CD1c-positive myeloid dendritic cell (primary cell): ENCODE measurements around the gene YBEY.

Experiments used
- DNase-seq: peaks from one replicate; pipeline ENCODE4 v3.0.0-alpha.2; 2016; ENCODE audit errors: extremely low spot score

The YBEY gene

DNA sequence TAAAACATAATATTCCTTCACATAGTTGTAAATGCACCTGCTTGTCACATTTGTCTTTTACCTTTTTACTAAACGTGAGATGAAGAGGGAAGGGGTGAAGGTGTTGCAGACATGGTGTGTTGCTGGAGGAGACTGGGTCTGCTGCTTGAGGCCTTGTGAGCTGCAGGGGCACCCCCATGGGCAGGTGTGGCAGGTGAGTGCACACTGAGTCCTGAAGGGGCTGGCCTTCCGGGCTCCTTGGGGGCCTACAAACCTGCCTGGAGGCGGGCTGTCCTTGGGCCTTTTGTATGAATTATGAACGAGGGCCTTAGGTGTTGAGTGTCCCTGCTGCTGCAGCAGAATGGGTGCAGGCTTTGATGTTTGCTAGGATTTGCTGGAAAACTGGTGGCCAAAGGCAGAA lies 41.6 kb downstream of the YBEY start:
- no peak for DNase-seq

DNA sequence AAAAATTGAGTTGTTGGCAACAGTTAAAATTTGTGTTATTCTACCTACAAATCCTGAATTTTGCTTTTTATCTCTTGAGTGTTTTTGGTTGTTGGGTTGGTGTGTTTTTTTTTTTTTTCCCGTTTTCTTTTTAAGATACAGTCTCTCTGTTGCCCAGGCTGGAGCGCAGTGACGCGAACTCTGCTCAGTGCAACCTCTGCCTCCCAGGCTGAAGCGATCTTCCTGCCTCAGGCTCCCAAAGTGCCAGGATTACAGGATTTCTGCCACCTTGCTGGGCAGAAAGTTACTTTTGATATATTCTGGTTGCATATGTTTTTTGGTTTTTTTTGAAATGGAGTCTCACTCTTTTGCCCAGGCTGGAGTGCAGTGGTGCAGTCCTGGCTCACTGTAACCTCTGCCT lies 42.0 kb downstream of the YBEY start:
- no peak for DNase-seq

DNA sequence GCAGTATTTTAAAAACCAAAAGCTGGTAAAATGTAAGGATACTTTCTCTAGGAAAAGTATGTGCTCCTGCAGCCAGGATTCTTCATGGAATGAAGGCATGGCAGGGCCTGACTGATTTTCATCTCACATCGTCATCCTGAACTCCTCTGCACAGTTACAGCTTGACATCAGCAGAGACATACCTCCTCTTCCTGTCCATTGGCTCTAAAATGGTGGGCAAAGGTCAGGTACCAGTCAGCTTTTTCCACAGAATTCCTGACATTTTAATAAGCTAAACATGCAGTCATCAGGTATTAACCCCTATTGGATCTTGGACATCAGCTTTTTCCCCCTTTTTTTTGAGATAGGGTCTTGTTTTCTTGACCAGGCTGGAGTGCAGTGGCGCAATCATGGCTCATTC lies 43.7 kb downstream of the YBEY start:
- no peak for DNase-seq

DNA sequence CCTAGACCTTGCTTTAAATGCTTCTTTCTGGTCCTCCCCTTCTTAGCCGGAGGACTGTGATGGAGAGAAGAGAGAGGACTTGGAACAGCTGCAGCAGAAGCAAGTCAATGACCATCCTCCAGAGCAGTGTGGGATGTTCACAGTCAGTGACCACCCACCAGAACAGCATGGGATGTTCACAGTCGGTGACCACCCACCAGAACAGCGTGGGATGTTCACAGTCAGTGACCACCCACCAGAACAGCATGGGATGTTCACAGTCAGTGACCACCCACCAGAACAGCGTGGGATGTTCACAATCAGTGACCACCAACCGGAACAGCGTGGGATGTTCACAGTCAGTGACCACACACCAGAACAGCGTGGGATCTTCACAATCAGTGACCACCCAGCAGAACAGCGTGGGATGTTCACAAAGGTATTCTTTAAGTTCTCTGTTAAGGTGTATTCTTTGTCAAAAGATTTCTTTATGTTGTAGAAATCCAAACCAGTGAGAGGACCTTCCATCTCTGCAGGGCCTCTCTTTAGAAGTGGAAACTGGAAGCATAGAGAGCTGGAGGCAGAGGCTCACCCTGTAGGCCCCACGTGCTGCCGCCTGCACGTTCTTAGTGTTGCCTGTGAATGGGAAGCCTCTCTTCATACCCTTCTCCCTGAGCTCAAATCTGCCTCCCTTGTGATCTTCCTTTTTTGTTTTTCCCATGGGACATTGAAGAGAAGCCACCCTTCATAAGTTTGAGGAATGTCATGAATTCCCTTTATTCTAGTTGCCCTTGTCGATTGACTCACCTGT lies 48.4 kb downstream of the YBEY start:
- DNase-seq = no peak

DNA sequence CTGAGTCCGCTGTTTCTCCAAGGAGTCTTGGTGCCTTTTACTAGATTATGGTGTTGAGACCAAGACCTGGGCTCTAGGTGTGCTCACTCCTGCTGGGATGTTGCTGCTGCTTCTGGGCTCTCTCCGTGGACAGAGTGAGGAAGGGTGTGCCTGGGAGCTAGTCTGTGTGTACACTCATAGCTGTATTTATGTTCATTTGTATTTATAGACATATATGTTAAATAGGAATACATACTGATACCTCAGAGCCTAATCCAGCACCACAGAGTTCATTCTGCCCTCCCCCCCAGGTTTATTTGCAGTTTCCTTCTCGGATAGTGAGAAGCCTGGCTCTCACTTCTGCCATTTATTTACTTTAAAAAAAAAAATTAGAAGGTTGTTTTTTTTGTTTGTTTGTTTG lies 50.5 kb downstream of the YBEY start:
- DNase-seq = no peak

DNA sequence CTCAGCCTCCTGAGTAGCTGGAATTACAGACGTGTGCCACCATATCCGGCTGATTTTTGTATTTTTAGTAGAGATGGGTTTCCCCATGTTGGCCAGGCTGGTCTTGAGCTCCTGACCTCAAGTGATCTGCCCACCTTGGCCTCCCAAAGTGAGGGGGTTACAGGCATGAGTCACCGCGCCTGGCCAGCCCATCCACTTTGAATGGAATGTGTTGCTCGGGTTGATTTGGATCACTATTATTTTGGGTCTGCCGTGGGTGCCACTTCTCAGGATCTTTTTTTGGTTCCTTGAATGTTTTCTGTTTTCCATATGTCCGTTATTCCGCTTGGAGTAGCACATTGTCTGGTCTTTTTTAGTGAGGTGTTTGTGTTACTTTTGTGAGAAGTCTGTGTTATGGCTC lies 54.9 kb downstream of the YBEY start:
- no peak for DNase-seq

DNA sequence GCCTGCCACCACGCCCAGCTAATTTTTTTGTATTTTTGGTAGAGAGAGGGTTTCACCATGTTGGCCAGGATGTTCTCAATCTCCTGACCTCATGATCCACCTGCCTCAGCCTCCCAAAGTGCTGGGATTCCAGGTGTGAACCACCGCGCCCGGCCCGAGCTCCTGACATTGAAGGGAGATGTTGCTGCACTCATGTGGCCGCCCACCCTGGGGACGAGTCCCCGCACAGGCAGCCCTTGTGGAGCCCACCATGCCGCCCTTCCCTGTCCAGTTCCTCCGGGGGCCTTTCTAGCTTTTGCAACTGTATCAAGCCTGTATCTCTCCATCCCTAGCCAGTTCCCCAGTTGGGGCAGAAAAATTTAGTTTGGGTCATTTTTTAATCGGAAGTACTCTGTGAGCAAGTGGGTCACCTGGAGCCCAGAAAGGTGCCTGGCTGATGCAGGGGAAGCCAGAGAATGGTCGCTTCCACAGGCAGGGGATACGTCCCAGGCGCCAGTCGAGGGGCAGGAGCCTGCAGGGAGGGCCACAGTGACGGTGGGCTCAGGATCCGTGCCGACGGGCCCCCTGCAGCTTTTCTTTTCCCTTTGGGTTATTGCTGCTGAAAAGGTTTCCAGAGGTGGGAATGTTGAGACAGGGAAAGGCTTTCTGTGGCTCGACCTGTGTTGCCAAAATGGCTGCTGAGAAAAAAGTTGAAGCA lies 58.2 kb downstream of the YBEY start:
- no peak for DNase-seq

DNA sequence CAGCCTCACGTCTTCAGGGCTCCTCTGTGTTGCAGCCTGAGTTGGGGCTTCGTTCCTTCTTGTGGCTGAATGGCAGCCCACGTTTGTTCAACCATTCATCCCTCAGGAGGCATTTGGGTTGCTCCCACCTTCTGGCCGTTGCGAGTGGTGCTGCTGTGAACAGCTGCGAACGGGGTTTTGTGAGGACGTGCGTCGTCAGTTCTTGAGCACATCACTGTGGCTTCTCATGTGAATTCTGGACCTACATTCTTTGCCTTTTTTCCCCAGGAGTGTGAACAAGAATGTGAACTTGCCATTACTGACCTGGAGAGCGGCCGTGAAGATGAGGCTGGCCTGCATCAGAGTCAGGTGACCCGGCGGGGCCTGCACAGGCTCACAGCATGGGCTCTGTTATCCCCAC lies 59.7 kb downstream of the YBEY start:
- DNase-seq = no peak

DNA sequence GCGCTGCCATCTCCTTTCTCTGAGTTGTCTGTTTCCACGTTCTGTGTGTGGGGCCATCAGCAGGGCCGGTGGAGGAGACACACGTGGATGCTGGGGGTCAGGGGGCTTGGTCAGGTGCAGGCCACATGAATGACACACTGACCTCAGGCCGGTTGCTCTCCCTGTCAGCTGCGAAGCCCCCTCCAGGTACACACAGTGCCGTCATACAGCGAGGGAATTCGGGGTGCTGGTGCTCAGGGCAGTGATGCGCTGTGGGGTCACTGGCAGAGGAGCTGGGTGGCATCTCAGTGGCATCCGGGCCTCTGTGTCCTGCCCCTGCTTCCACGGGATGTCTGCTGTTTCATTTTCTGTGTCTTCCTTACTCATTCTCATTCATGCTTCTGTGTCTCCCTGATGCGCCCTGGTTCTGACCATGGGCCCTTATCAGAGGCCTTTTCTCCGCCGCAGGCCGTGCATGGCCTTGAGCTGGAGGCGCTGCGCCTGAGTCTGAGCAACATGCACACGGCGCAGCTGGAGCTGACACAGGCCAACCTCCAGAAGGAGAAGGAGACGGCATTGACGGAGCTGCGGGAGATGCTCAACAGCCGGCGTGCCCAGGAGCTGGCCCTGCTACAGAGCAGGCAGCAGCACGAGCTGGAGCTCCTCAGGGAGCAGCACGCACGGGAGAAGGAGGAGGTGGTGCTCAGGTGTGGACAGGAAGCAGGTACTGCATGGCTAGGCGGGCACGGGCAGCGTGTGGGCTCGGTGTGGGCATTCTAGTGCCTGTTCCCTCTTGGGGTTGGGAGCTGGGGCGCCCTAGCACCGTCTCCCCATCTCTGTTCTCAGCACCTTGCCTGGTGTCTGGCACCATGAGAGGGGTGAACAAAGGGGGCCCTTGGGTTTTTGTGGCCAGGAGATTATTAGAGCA lies 60.4 kb downstream of the YBEY start:
- no peak for DNase-seq

DNA sequence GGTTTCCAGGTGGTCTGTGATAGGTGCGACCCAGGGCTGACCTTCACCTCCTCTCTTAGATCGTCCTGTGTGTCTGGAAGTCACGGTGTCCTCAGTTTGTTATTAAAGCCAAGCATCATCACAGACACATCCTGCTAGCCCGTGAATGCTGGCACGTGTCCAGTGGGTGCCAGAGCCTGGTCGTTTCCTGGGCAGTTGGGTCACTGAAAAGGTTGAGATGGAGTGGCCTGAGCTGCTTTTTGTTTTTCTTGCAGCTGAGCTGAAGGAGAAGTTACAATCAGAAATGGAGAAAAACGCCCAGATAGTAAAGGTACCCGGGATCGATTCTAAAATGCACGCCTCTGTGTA lies 61.0 kb downstream of the YBEY start:
- DNase-seq = no peak
